ENCODE measurements around the gene FLNC. TPM values are rescaled to one million over a fixed set of nuclear protein-coding genes. Genes with fewer than 3 reads are reported as not detected.

The FLNC gene
- total RNA-seq, result 591 TPM
- long read RNA-seq, full-length matches to known transcripts, result 2 of 988 reads
- long read RNA-seq, partial matches to known transcripts, result 899 of 988 reads
- long read RNA-seq, other reads (novel, unspliced or antisense), result 87 of 988 reads

DNA sequence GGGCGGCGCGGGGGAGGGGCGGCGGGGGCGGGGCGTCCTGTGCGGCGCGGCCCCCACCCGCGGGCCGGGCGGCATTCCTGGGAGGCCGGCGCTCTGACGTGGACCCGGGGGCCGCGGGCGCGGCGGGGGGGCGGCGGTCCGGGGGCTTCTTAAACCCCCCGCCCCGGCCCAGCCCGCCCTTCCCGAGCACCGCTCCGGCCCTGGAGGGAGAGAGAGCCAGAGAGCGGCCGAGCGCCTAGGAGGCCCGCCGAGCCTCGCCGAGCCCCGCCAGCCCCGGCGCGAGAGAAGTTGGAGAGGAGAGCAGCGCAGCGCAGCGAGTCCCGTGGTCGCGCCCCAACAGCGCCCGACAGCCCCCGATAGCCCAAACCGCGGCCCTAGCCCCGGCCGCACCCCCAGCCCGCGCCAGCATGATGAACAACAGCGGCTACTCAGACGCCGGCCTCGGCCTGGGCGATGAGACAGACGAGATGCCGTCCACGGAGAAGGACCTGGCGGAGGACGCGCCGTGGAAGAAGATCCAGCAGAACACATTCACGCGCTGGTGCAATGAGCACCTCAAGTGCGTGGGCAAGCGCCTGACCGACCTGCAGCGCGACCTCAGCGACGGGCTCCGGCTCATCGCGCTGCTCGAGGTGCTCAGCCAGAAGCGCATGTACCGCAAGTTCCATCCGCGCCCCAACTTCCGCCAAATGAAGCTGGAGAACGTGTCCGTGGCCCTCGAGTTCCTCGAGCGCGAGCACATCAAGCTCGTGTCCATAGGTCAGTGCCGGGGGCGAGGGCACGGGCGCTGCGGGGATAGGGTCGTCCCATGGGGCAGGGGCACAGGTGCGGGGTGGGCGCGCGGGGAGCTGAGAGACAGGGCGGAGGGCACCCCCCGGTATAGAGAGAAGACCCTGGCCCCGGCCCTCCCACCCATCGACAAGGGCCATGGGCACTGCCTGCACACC lies at the start of gene FLNC:
TSS of gene FLNC (plus strand) at position 176 of the 947 bp plus-strand sequence. CDS start at position 408, 232 bp downstream.
- ATAC-seq, result peak; percentile 21
- intact Hi-C loops (cut with micrococcal nuclease), result no loop called here
- DNase-seq, result peak; percentile 80

DNA sequence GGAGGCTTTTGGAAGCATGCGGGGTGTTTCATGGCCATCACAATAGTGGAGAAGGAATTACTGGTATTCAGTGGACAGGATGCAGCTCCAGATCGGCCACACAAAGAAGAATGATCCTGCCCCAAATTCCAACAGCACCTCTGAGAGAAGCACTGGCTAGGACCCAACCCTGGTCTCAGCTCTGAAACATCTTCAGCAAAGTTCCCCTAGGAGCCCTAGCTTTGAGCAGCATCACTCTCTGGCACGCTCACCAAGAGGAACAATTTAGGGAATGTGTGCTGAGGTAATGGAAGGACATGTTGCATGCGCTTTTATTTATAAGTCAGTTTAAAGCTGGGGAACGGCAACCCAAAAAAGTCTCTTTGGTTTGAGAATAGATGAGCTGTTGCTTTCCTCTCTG lies 49.1 kb upstream of the FLNC start:
- DNase-seq, result no peak
- ATAC-seq, result peak; percentile 45
- intact Hi-C loops (cut with micrococcal nuclease), result no loop called here

- ATAC-seq, result no peak
- intact Hi-C loops (cut with micrococcal nuclease), result no loop called here
- DNase-seq, result no peak
Measured at GRCh38 chr7:128781851-128782250, 48.4 kb upstream of the FLNC start.

DNA sequence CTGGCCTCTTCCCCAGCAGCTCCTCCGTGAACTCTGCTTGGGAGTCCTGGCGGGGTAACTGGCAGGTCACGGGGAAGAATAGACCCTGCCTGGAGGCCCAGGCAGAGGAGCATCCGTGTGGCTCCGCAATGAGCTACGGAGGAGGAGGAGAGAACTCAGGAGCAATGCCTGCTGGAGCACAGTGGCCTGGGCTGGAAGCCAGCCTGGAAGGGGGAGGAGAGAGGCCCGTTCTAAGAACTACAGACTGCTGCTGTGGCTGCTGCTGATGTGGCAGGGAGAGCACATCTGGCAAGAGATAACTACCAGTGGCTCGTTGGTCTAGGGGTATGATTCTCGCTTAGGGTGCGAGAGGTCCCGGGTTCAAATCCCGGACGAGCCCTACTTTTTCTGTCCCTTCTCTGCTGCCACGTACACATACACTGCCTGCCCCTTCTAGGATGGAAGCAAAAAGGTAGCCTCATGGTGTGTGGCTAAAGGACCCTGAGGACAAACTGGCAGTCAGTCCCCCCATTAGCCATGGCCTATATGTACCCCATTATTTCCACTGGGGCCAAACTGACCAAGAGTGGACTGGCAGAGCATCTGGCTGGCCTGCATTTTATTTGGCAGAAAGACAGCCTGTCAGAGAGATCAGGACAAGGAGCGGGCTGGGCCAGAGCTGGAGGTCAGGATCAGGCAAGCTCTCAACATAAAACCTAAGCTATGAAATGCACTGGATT lies 46.9 kb upstream of the FLNC start:
- peak; percentile 96 for ATAC-seq
- intact Hi-C loops (cut with micrococcal nuclease), result no loop called here
- DNase-seq, result peak; percentile 91

- intact Hi-C loops (cut with micrococcal nuclease), result no loop called here
- DNase-seq (no peak), ATAC-seq (no peak)
Measured at GRCh38 chr7:128785738-128786137, 44.5 kb upstream of the FLNC start.

GRCh38 chr7:128788446-128789412 lies 41.5 kb upstream of the FLNC start:
- intact Hi-C loops (cut with micrococcal nuclease), result no loop called here
- DNase-seq (no peak), ATAC-seq (no peak)

- intact Hi-C loops (cut with micrococcal nuclease), result no loop called here
- DNase-seq (no peak), ATAC-seq (peak; percentile 35)
Measured at GRCh38 chr7:128790315-128791041, 39.7 kb upstream of the FLNC start.

GRCh38 chr7:128791121-128791971 lies 38.9 kb upstream of the FLNC start, which contains the start of gene CCDC136:
CCDC136 (plus strand) TSS chr7:128791968; CDS start chr7:128792412, 444 bp downstream.
- ATAC-seq, result peak; percentile 93
- DNase-seq, result peak; percentile 88

GRCh38 chr7:128791972-128792327 lies 38.3 kb upstream of the FLNC start:
- intact Hi-C loops (cut with micrococcal nuclease), result no loop called here
- peak; percentile 15 for ATAC-seq

More at GRCh38 chr7:128791121-128791971, 38.9 kb upstream of the FLNC start, which contains the start of gene CCDC136:
- intact Hi-C loops (cut with micrococcal nuclease), result no loop called here

GRCh38 chr7:128792471-128793180 lies 37.6 kb upstream of the FLNC start:
- peak; percentile 59 for DNase-seq
- peak; percentile 43 for ATAC-seq
- intact Hi-C loops (cut with micrococcal nuclease), result no loop called here

More at GRCh38 chr7:128791972-128792327, 38.3 kb upstream of the FLNC start:
- no peak for DNase-seq

- ATAC-seq (no peak), DNase-seq (no peak)
- intact Hi-C loops (cut with micrococcal nuclease), result no loop called here
Measured at GRCh38 chr7:128793181-128793547, 37.0 kb upstream of the FLNC start.

DNA sequence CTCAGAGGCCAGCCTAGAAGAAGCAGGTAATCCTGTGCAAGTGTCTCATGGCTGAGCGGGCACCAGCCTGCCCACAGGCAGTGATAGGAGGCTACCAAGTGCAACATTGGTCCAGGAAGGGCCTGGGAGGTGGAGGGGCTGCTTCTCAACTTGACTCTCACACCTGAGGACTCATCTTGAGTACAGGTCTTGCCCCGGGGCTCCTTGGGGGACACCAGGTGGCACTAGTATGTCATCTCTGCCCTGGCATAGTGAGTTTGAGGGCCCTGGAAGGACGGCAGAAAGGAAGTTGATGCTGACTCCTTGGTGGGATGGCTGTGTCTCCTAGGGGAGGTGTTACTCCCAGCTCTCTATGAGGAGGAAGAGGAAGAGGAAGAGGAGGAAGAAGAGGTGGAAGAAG lies 36.2 kb upstream of the FLNC start:
- ATAC-seq (no peak), DNase-seq (no peak)
- intact Hi-C loops (cut with micrococcal nuclease), result no loop called here

- DNase-seq, result no peak
- no peak for ATAC-seq
- intact Hi-C loops (cut with micrococcal nuclease), result no loop called here
Measured at GRCh38 chr7:128794436-128794835, 35.8 kb upstream of the FLNC start.

DNA sequence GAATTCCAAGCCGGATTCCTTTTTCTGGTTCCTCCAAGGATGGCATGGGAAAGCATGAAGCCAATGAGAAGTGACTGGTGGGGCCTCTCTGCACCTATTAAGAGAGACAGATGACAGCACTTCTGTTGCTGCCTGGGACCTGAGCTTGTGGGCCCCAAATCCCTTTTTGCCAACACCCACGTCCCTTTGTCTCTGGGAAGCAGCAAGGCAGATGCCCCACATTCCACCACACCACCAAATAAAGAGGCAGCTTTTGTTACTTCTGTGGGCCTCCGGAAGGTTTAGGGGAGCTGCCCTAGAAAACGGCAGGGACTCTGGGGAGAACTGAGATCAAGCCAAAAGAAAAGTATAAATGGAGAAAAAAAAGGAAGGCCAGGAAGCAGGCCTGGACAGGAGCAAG lies 35.1 kb upstream of the FLNC start:
- ATAC-seq (no peak), DNase-seq (no peak)
- intact Hi-C loops (cut with micrococcal nuclease), result no loop called here

- DNase-seq (no peak), ATAC-seq (no peak)
- intact Hi-C loops (cut with micrococcal nuclease), result no loop called here
Measured at GRCh38 chr7:128796327-128796726, 33.9 kb upstream of the FLNC start.

- DNase-seq (no peak), ATAC-seq (no peak)
- intact Hi-C loops (cut with micrococcal nuclease), result no loop called here
Measured at GRCh38 chr7:128799451-128799850, 30.8 kb upstream of the FLNC start.

DNA sequence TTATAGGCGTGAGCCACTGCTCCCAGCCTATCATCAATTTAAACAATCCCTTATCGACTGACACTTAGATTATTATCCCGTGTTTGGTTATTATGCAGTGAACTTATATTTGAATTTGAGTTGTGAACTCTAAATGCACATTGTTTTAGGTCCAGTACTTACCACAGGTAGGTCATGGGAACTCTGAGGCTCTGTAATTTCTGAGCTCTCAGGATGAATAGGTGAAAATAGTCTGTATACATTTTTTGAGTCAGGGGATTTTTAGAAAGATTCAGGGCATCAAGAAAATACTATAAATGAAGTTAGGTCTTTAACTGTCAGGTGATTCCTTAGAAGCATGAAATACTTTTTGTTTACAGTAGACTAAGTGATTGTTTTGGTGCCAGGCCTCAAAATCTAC lies 29.6 kb upstream of the FLNC start:
- ATAC-seq (no peak), DNase-seq (no peak)
- intact Hi-C loops (cut with micrococcal nuclease), result no loop called here
